Spleen (tissue), 7 donors: ENCODE data around the gene ST3GAL2.

ENCODE experiments used
- POLR2A ChIP-seq, 3 donors: fragments of 450-650 bp; IDR thresholded peaks; one replicate each; pipeline ENCODE4 v1.5.1; 2017; ENCODE audit warnings: antibody characterized with exemption in 3 of 3, mild to moderate bottlenecking in 1 of 3
- TF ChIP-seq, protein P1 (sequence below), 11 experiments: fragments of 200-600 bp in 7 of 11; fragments of 450-650 bp in 4 of 11; sonication (generic) in 4 of 11; IDR thresholded peaks in 8 of 11; conservative IDR thresholded peaks in 3 of 11; 1 replicate in 7 of 11; 2 replicates in 4 of 11; pipeline versions ENCODE4 v1.4.0 to v1.8.0; 2016 to 2021; ENCODE audit warnings: antibody characterized with exemption in 11 of 11, inconsistent platforms in 4 of 11, mild to moderate bottlenecking in 1 of 11
- donor health status: DM: no; HTN: no; CAD: no; lungs with moderate emphysema.
- donor health status: DM: no; HTN: no; CAD: no.
- donor health status: DM: no; HTN: no; CAD: no.

DNA sequence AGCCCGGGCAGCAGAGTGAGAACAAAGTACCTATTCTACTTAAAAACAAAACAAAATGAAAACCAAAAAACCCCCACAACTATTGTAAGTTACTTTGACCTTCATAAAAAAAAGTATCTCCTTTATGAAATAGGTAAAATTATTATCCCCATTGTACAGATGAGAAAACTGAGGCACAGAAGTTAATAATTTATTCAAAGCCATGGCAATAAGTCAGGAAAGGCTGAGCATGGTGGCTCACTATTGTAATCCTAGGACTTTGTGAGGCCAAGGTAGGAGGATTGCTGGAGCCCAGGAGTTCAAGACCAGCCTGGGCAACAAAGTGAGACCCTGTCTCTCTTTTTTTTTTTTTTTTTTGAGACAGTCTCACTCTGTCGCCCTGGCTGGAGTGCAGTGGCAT lies 46.0 kb upstream of the ST3GAL2 start:
- TF ChIP-seq POLR2A (IDR thresholded peaks at IDR 0.05) = no peak
- TF ChIP-seq, protein P1, sequence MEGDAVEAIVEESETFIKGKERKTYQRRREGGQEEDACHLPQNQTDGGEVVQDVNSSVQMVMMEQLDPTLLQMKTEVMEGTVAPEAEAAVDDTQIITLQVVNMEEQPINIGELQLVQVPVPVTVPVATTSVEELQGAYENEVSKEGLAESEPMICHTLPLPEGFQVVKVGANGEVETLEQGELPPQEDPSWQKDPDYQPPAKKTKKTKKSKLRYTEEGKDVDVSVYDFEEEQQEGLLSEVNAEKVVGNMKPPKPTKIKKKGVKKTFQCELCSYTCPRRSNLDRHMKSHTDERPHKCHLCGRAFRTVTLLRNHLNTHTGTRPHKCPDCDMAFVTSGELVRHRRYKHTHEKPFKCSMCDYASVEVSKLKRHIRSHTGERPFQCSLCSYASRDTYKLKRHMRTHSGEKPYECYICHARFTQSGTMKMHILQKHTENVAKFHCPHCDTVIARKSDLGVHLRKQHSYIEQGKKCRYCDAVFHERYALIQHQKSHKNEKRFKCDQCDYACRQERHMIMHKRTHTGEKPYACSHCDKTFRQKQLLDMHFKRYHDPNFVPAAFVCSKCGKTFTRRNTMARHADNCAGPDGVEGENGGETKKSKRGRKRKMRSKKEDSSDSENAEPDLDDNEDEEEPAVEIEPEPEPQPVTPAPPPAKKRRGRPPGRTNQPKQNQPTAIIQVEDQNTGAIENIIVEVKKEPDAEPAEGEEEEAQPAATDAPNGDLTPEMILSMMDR (IDR thresholded peaks at IDR 0.05 in 8 of 11, conservative IDR thresholded peaks at IDR 0.05 in 3 of 11) = no peak
